GM18873 (cell line): ENCODE measurements around the gene PSMC5.
"Not testable (repeated sequence)": the region's sequence is repeated elsewhere in the genome, so short reads cannot be mapped to it uniquely, and the experiment has no call there.

ENCODE experiments used
- ATAC-seq: cut with Tn5 transposase; IDR thresholded peaks from one replicate; pipeline ENCODE4 v1.9.1; 2021; ENCODE audit warnings: mild to moderate bottlenecking, moderate library complexity, moderate number of reproducible peaks; ENCODE audit not compliant: unreplicated experiment, low FRiP score

PSMC5 gene

DNA sequence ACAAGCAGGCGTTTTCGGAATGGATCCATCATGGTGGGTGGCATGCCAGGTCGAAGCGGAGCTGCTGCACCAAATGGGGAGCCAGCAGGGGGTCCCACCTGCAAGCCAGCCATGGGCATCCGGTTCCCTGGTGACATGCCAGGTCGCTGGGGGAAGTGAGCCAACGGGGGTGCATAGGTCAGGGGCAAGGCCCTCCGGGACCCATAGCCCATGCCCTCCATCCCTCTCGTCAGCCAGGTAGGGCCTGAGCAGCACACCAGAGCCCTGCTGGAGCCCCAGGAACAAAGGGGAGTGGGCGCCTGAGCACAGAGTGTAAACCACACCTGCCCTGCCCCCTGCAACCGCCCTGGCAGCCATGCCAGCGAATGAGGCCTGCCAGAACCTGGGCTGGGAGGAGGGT is 10.2 kb downstream of the PSMC5 start:
- no peak for ATAC-seq

DNA sequence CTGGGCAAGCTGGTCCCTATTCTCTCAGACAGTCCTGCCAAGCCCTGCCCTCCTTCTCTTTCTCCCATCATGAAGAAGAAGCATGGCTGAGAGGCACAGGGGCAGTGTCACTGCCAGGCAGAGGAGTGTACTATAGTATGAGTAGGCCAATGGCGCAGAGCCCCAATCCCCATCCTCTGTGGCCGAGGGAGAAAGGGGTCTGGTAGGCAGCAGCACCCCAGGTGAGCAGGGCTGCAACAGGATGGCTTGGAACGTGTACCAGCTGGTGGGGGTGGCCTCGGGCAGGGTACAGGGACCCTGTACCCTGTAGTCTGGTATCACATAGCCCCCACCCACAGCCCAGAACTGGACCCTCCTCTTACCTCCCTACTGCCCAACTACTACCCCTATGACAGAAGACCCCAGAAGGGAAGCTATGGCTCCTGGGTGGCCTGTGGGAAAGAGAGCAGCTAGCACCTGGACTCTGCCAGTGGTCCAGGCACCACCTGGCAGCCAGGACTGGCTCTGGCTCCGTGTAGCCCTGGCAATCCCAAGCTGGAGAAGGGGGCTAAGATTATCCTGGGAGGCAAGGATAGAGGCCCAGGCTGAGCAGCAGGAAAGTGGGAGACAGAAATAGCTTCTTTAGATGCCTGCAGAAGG is 10.8 kb downstream of the PSMC5 start:
- ATAC-seq, result no peak

GRCh38 chr17:63838631-63839171 is 11.5 kb downstream of the PSMC5 start:
- ATAC-seq, result no peak

DNA sequence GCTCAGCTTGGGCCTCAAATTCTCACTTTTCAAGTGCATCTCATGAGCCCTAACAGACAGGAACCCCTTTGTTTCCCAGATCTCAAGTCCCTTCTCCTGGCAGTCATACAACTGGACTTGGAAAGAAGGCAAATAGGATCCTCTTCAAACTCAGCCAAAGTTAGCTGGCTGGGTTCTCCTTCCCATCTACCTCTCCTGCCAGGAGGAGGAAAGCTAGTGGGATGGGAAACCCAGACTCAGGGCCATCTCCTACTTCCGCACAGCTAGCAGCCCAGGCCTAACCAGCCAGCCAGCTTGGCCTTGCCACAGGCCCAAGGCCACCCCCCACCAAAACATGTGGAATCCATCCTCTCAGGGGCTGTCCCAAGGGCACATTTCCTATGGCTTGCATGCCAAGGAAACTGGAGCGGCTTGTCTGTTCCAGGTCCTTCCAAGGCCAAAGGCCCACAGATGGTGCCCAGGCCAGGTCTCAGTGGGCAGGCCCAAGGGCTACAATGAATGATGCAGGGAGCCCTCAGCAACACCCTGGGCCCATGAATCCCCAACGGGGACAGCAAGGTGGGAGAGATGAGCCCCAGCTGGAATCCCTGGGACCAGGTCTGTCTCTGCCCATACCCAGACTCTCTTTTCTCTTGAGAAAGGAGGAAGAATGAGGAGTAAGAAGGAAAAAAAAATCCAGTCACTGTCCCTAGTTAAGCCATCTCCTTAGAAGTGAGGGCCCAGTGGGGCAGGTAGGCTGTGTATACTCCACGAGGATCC is 13.5 kb downstream of the PSMC5 start:
- ATAC-seq, result no peak

- ATAC-seq, result no peak
Observed at GRCh38 chr17:63841350-63842172, 14.3 kb downstream of the PSMC5 start.

- peak; percentile 3 for ATAC-seq
Observed at GRCh38 chr17:63842173-63842539, 14.9 kb downstream of the PSMC5 start.

DNA sequence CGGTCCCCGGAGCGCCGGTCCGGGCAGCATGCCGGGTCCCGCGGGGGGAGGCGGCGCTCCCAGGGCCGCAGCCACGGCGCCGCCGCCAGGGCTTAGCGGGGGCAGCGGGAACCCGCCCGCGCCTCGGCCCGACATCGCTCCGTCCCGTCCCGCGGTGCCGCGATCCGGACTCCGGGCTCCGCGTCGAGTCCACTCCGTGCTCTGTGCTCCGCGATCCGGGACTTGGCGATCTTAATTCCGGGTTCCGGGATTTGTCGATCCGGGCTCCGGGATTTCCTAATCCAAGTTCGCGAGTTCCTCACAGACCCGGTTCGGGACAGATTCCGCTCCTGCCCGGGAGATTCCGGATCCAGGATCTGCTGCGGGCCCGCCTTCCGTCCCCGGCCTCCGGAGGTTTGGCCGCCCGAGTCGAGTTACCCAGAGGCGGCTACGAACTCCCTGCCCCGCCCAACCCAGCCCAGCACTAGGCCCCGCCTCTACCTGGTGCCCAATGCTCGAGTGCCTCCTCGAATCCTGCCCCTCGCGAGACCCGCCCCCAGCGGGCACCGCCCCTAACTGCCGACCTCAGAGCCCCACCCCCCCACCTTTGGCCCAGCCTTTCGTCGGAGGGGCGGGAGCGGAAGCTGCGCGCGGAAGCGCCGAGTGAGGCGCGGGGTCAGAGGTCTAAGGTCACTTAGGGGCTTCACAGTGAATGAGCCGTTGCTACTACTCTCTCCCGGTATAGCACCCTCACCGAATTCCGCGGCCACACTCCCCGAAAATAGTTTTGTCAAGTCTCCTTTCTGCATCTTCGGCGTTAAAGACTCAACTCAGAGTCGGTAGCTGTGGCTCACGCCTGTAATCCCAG is 15.5 kb downstream of the PSMC5 start, which contains the start of gene SMARCD2:
TSS of gene SMARCD2 (minus strand) at position 146 of the 847 bp plus-strand sequence. CDS start at position 135, 11 bp downstream.
- peak; percentile 75 for ATAC-seq

- not testable (repeated sequence) for ATAC-seq
Observed at GRCh38 chr17:63843387-63843888, 16.2 kb downstream of the PSMC5 start.

DNA sequence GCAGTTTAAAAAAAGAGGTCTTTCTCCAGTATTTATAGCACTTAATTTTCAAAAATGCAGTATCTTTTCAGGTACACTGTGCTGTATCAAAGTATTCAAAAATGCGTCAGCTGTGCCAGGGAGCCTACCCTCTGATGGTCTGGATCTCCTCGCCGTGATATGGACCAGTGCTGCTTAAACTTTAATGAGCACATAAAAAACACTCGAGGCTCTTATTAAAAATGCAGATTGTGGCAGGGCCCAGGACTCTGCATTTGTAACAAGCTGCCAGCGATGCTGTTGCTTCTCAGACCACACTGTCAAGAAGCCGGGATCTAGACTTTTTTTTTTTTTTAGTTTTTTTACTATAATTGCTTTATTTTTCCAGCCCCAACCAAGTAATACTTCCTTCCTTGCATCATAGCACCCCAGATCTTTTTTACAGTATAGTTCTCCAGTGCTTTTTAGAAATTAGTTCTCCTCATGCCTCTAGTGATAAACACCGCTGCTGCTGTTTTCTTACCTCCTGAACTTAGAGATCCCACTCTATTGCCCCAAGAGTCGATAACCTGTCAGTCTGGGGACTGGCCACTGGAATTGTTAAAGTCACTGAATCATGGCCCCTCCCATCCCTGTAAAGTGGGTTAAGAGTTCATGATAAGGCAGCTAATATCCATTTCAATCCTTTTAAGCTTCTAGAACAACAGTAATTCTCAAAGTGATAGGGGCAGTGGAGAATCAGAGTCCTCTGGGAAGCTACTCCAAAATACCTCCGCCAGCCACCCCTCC is 16.9 kb downstream of the PSMC5 start:
- no peak for ATAC-seq

GRCh38 chr17:63845509-63845908 is 18.3 kb downstream of the PSMC5 start:
- ATAC-seq, result no peak

DNA sequence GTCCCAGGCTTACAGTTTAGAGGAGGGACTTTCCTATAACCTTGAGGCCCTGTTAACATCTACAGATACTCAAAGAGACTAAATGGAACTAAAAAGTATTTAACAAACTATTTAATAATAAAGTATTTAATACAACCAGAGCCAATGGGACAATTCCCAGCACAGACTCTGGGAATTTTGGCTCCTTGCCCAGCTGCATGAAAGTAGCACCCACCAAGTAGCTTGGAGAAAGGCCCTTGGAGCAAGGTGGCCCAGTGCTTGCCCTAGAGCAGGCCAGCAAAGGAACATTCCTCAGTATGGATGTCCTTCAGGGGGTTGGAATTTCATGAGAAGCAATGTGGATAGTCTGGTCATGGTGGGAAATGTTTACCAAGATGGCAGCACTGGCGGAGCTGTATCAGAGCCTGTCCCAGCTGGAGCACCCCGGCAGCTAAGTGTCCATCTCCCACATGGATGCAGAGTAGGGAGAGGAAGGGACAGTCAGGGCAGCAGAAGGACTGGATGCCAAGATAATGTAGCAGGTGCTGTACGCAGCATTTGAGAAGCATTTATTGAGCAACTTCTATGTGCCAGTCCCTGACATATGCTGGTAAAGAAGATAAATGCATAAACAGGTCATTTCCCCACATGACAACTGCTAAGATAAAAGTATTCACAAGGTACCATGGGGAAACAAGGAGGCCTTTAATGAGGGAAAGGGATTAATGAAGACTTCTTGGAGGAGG is 20.5 kb downstream of the PSMC5 start:
- no peak for ATAC-seq

DNA sequence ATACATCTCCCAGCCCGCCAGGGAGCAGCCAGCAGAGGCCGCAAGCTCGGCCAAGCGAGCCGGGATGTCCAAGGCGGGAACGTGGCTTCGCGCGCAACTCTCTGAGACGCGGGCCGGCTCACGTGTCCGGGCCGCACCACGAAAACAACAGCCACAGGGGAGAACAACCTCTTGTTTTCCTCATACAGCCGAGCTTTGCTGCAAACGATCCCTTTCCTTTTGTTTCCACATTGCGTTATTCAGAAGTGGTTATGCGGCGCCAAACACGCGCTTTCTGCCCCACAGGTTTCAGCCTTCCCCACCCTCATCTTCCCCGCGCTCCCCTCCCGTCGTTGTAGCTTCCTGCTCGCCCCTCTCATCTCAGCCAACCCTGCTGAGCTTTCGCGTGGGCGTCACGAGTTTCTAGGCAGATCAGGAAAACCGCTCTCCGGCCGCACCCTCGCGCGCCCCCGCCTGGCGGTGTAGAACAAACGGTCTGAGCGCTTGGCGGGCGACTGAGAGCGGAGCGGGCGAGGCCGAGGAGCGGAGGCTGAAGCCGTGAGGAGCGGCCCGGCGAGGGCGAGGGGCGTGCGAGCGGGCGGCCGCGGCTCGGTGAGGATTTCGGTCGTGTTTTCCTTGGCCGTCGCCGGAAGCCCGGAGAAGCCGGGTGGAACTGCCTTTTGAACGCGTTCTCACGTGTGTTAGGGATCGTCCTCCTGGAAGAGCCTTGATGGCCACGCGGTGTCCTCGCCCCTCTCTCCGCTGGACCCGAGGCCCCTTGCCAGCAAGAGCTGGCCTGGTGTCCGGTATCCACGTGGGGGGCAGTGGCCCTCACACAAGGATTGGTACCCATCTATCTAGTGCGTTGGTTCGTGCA is 21.8 kb downstream of the PSMC5 start:
- peak; percentile 59 for ATAC-seq

- ATAC-seq, result no peak
Observed at GRCh38 chr17:63850401-63850800, 23.2 kb downstream of the PSMC5 start.

DNA sequence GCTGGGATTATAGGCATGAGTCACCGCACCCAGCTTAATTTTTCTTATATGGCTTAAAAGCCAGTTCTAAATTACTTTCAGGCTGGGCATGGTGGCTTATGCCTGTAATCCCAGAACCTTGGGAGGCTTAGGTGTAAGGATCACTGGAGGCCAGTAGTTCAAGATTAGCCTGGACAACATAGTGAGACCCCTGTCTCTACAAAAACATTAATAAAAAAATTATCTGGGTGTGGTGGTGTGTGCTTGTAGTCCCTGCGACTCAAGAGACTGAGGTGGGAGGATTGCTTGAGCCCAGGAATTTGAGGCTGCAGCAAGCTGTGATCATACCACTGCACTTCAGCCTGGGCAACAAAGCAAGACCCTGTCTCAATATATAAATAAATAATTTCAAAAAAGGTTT is 26.0 kb downstream of the PSMC5 start:
- ATAC-seq, result no peak

DNA sequence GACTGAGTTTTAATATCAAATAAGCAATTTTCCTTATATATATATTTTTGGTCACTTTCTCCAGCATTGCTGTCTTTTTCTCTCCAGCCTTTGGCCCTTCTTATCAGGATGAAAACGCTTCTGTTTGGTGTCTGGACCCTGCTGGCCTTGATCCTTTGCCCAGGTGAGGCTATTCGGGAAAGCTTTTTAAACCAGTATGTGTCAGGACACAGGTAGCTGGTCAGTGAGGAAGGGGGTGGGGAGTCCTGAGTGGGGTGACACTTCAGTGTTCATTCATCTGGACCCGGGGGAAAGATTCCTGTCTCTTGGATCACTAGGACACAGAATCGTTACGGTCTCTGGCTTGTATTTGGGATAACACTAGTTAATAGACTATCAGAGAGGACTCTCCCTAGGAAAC is 27.5 kb downstream of the PSMC5 start:
- ATAC-seq, result no peak

GRCh38 chr17:63855185-63855584 is 28.0 kb downstream of the PSMC5 start:
- no peak for ATAC-seq

GRCh38 chr17:63856425-63856824 is 29.2 kb downstream of the PSMC5 start:
- not testable (repeated sequence) for ATAC-seq

- no peak for ATAC-seq
Observed at GRCh38 chr17:63859257-63859656, 32.0 kb downstream of the PSMC5 start.
